Stimulated activated CD8-positive, alpha-beta memory T cell treated with anti-CD3 and anti-CD28 coated beads, Interleukin-15, amount 100 ng/mL, for 1 hour (primary cell): Measurements from ENCODE around the gene MRNIP.

Experiments used
- DNase-seq: peaks from one replicate; pipeline ENCODE4 v3.0.0-alpha.2; 2020; ENCODE audit warnings: low read depth

MRNIP gene

DNA sequence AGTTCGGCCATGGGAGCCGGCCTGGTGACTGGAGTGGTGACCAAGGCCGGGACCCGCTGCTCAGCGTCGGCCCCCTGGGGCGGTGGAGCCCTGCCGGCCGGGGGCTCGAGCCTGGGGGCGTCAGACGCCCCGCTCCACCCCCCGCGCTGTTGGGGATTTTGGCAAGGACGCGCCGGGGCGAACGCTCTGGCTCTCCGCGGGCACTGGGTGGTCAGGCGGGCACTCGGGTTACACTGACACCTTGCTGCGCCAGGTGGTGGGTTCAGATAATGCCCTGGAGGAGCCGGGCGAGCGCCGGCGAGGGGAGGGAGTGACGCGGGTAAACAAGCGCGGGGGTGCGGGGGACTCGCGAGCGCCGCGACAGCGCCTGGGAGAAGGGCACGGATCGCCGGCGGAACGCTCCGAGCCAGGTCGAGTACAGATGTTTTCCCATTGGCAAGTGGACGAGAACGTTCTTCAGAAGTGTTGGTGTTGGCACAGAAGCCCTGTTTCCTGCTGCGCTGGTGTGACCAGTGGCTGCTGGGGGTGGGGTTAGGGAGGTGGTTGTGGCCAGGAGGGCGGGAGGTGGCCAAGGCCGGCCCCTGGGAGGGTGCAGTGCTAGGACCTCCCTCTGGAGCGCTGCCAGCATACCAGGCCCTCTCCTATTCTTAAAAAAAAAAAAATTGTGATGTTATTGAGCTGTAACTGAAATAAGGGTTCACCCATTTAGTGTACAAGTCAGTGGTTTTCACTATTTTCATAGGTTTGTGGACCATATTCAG lies 37.1 kb downstream of the MRNIP start:
- peak; percentile 69 for DNase-seq

DNA sequence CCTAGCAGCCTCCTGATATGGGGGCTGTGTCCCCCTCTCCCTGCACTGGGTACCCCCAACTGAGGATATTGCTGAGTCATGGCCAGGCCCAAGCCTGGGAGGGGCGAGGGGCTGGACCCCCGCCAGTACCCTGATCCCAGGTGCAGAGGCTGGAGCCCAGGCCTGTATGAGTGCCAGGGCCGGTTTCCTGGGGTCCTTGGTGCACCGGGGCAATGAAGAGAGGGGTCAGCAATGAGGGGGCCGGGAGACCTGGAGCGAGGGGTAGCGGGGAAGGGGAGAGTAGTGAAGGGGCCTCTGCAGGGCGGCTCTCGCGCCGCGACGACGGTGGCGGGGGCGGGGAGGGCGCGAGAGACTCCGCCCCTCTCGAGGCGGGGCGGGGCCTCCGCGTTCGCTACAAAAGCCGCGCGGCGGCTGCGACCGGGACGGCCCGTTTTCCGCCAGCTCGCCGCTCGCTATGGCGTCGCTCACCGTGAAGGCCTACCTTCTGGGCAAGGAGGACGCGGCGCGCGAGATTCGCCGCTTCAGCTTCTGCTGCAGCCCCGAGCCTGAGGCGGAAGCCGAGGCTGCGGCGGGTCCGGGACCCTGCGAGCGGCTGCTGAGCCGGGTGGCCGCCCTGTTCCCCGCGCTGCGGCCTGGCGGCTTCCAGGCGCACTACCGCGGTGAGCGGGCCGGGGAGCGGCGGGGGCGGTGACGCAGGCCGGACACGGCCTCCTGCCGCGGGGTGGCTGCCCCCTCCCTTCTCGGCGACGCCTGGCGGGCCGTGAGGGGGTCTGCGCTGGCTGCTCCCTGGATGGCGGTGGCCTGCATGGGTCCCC lies 37.9 kb downstream of the MRNIP start, which contains the start of gene SQSTM1:
Gene SQSTM1 (plus strand): TSS at position 423 of the 815 bp plus-strand sequence. CDS start 32 bp downstream, at position 455.
- peak; percentile 67 for DNase-seq

DNA sequence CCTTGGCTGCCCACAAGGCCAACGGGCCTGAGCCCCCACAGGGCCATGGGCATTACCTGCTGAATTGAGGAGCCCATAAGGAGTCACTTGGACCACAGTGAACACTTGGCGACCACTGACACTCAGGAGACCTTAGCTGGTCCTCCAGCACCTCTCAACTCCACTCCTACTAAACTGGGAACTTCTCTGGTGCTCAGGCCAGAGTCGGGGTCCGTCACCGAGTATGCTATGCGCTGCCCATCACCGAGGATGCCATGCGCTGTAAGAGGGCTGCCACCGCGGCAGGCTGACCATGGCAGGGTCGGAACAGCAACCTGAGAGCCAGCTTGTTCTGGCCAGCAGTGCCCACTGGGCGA lies 38.5 kb downstream of the MRNIP start:
- DNase-seq, result no peak

DNA sequence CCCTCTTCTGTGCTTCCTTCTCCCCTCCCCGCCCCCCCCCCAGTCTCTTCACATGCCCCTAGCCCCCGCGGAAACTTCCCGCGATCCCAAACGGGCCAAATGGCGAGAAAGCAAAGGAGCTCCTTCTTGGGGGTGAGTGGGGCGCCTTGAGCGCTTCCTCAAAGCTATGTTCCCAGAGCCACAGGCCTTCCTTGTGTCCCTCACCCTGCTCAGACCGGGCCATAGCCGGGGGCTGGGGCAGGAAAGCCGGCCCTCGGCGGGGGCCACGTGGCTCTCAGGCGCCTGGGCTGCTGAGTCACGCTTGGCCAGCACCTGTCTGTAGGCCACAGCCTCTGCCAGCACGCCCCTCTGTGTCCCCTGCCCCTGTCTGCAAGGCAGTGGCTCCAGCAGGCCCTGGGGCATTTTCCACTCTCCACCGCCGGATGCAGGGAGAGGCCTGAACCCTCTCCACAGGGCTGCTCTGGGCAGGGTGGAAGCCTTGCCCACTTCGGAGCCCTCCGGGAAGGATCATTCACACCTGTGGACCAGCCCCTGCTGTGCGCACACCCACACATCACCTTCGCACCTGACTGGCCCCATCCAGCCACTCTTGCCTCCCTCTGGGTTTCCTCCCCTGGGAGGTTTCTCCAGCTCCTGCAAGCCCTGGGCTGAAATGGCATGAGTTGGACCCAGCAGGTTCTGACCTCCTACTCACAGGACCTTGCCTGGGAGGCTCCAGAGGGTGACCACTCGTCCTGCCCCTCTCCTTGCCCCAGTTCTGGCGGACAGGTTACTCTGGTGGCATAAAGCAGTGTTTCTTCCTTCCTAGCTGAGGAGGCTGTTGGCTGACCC lies 39.1 kb downstream of the MRNIP start:
- no peak for DNase-seq

DNA sequence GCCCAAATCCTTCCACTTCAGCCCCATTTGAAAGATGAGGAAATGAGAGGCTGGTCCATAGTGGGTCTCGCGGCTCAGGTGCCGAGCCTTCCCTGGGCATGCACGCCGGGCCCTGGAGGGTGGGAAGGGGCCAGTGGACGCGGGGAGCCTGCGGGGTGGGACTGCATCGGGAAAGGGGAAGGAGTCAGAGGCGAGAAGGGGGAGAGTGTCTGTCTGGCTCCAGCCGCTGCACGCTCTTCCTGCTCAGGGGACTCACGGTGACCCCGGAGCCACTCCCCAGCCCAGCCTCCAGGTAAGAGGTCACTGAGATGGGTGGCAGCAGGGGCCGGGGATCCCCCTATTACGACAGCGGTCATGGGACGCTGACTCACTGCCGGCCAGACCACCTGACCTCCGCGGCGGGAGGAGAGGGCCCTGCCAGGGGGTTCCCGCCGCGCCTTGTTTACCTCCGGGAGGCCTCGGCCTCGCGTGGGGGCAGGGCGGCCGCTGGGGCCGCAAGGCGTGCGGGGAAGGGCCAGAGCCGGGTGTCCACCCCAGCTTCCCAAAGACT lies 39.8 kb downstream of the MRNIP start:
- DNase-seq, result peak; percentile 76

DNA sequence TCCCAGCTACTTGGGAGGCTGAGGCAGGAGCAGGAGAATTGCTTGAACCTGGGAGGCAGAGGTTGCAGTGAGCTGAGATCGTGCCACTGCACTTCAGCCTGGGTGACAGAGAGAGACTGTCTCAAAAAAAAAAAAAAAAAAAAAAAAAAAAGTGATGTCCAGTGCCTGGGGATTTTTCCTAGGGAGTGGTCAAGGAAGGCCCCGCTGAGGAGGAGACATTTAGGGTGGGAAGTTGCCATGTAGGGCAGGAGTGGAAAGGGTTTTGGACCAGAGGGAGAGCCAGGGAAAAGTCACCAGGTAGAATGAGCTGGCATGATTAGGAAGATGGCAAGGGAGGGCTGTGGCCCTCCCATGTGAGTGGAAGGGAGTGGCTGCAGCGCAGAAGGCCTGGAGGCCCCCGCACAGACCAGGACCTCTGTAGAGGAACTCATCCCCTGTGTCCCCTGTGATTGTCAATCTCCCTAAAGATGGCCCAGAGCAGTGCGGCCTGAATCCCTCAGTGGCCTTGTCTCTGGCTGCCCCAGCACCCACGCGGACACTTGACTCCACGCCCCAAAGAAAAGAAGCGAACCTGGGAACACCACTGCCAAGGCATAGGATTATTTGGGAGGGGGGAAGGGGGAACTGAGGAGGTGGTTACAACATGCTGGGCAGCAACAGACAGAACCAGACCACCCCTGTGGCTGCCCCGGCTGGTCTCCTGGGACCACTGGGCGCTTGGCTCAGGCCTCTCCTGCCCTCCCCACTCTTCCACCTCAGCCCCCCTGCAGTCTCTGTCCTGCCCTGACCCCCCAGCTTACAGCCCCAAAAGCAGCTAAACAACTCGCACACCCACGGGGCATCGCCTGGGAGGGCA lies 40.5 kb downstream of the MRNIP start:
- DNase-seq, result no peak

DNA sequence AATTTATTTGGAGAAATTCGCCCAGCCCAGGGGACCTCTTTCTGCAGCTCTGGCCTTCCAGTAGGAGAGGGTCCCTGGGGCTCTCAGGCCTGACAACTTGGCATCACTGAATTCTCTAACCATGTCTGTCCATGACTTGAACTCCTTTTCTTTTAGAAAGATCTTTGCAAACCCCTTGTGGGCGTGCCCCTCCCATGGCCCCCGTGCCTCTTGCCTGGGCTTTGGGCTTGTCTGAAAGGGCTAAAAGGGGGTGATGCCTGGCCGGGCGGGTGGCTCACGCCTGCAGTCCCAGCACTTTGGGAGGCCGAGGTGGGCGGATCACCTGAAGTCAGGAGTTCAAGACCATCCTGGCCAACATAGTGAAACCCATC lies 41.2 kb downstream of the MRNIP start:
- no peak for DNase-seq

DNA sequence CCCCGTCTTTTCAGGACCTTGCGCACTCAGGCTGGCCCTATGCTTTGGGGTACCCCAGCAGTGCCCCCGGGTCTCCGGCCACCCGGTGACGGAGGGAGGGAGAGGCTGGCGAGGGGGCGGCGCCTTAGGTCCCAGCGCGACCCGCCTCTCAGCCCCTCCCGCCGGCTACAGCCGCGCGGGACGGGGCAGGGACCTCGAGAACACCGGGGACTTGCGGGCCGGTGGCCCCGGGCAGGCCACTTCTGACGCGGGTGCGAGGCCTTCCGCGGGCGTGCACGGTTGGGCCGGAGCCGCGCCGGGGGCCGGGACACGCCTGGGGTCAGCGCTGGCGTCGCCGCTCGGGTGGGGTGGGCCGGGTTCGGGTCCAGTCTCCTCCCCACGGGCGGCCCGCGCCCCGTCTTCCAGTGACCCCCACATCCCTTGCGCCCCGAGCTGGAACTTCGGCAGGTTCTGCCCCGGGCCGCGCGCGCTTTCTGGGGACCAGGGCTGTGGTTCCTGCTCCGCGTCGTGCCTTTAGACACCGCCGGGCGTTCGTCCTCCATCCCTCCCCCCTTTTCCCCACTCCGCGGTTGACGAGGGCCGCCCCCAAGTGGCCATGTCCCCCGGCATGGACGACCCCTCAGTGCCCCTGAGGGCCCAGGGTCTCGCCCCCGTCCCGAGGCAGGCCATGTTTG lies 41.7 kb downstream of the MRNIP start:
- no peak for DNase-seq

DNA sequence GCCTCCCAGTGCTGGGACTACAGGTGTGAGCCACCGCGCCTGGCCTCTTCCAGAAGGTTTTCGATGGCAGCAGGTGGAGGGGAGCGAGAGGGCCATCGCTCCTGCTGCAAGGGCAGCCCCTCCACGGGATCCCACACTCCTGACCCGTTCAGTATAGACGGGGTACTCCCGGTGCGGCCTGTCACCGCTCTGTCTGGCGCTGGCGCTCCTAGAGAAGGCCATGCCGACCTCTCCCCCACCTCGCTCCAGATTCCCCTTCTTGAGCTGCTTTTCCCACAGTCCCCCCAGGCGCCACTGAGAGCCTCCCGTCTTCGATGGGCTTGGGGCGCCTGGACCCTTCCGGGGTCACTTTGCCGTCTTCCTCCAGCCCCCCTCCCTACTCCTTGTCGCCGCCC lies 42.2 kb downstream of the MRNIP start:
- DNase-seq, result no peak

DNA sequence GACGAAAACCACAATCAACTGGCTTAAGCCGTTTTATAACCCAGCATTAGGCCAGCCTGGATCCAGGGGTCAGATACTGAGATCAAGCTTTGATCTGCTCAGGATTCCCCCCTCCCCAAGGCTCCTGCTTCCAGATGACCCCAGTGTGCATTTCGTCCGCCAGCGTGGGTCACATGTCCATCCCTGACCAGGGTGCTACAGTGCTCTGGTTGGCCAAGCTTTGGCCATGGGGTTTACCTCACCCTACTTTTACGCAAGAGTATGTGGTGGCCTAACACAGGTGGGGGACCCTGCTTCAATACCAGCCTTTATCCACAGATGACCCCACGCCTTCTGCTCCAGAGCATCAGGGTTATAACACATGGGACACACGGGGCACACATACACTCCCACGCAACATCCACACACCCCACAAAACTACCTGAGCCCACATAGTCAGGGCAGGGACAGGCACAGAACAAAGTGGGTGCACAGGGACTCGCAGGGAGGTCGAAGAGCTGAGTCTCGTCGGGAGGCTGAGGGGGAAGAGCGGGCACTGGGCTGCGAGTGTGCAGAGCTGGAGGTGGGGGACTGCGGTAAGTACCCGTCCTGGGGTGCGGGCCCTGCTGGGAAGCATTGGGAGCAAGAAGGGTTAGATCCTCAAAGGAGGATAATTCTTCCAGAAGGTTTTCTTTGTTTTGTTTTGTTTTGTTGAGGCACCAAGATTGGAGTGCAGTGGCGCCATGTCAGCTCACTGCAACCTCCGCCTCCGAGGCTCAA lies 42.9 kb downstream of the MRNIP start:
- DNase-seq, result no peak

DNA sequence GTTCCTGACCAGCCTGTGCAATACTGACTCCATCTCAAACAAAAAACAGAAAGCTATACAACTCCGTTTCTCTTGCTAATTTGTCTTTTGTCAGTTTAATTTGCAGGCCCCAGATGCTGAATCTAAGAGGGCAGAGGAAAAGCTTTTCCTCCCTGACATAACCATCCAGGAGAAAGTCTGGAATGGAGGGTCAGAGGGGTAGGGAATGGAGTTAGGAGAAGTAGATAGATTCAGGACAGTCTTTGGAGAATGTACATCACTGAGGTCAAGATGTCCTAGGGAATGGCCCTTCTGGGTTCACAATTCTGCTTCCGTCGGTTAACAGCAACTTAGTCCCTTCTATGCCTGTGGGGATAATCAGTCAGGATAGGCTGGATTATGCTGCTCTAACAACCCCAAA lies 44.5 kb downstream of the MRNIP start:
- DNase-seq, result no peak

DNA sequence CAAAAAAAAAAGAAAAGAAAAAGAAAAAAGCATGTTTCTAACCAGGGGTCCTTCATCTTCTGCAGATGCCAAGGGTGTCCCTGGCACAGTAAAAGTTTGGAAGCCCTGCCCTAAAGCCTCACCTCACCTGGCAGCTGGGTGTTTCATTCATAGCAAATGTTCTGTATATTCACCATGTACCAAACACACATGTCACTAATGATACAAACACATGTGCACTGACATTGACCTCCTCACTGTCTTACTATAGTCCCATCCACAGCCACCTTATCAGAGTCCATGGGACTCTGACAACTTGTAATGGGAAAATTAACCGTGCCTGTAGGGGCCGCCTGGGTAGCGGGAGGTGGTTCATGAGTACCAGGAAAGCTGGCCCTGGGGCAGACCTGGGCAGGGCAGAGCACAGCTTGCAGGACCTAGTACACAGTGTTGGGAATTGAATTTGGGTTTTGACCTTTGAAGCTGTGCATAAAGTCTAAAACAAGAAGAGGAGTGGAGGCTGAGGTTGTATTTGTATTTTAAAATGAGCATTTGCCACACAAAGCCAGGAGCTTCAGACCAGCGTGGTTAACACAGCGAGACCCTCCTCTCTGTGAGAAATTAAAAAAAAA lies 45.5 kb downstream of the MRNIP start:
- no peak for DNase-seq

DNA sequence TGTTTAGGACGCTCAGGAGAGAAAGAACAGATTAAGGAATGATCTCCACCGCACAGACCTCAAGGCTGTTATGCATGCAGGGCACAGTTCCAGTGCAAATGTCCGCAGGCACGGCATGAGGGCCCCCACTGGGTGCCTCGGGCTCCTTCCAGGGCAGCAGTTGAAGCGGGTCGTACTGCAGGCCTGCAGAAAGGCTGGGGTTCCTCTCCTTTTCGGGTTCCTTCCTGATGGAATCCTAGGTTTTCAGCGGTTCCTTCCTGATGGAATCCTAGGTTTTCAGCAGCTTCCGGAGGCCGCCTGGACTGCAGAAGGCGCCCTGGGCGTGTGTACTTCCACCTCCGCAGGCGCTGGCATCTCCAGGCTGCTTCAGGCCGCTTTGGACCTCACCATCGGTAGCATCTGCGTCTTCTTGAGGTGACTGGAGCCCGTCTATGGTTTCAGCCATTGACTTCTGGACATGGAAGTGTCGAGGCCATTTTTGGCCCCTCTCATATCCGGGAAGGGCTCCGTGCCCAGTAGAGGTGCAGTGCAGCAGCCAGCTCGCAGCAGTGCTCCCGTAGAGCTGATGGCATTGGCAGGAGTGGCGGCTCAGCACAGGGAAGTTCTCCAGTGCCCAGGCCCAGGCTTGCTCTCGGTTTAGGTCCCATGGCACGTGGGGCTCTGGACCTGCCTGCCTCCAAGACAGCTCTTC lies 46.3 kb downstream of the MRNIP start:
- no peak for DNase-seq

DNA sequence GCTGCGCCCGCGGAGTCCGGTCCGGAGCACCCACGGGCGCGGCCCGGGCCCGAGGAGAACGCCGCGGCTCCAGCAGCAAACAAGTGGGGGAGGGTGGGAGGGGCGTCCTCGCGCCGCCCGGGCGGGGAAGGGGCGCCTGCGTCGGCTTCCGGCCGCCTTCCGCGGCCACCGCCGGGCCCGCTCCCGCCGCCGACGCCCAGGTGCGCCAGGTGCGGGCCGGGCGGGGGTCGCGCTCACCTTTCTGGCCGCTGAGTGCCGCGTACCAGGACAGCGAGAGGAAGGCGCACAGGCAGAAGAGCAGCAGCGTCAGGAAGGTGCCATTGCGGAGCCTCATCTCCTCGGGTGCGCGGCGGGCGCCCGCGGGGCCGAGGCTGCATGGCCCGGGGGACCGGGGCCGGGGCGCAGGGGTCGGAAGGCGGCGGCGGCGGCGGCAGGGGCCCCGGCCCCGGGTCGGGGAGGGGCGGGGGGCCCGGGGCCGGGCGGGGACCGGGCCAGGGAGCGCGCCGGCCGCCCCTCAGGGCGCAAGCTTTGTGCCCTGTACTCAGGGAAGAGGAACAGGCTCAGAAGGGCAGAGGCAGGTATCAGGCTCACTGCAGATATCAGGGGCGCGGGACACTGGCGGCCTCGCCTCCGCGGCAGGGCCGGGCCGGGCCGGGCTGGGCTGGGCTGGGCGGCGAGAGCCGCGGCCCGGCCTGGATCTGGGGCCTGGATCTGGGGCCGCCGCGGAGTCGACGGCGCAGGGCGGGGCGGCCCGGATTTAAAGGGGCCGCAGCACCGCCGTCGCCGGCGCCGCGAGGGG lies 52.2 kb downstream of the MRNIP start, which contains the start of gene MGAT4B:
Gene MGAT4B (minus strand): TSS at position 617 of the 799 bp plus-strand sequence. CDS start 283 bp downstream, at position 334.
- DNase-seq, result no peak

DNA sequence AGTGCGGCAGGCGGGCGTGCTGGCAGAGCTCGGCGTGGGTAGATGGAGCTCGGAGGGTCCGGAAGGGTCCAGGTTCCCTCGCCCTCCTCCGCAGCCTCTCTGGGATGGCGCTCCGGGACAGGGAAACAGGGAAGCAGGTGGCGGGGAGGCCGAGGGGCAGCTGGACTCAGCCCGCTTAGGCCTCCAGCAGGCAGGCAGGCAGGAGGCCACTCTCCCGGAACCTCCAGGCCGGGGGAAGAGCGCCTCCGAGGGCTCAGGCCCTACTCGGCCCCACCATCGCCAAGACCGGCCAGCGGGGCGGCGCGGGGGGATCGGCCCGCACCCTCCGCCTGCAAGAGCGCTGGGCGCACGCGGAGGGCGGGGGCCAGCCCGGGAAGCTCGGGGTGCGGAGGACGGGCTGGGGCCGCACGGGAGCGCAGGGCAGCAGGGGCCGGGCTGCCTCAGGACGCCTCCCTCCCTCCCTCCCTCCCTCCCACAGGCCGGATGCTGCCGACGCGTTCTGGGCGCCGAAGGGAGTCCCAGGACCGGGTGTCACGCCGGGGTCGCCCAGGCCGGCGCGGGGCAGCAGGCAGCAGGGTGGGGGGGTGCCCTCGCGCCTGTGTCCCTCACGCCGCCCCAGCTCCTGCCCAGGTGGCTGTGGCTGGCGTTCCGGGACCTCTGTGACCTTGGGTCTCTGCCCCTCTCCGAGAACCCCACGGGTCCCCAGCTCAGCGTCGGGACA lies 52.9 kb downstream of the MRNIP start:
- no peak for DNase-seq

DNA sequence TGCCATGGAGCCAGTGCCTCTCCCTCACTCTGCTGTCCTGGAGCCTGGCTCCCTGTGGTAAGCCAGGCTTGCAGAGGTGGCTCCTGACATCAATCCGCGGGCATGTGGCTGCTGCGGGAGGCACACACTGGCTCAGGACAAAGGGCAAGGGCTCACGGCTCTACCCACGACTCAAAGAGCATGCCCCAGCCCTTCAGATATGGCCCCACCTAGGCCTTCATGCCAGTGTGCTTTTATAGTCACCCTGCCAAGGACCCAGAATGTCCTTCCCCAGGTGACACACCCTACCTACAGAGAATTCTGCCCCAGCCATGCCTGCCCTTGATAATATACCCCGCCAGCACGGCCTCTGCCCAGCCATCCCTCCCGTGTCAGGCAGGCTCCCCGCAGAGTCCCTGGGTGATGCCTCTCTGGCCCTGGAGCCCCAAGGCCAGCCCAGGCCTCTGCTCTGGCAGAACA lies 53.5 kb downstream of the MRNIP start:
- DNase-seq, result no peak

DNA sequence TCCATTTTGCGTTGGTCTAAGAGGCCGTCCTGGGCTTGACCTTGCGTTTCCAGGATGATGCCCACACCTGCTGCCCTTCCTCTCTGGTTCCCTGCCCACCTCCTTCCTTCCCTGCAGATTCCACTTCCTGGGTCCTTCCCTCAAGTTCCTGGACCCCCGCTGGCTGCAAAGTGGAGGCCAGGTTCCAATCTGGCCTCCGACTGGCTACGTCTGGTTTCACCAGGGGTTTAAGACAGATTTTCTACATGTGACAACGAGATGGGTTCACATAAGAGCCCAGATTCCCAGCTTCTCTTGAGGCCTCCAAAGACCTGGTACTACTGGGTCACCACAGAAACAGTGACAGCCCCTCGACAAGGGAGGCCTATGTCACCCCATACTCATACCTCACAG lies 54.1 kb downstream of the MRNIP start:
- DNase-seq, result no peak
